ENCODE results near the gene PTMA.

Gene PTMA

DNA sequence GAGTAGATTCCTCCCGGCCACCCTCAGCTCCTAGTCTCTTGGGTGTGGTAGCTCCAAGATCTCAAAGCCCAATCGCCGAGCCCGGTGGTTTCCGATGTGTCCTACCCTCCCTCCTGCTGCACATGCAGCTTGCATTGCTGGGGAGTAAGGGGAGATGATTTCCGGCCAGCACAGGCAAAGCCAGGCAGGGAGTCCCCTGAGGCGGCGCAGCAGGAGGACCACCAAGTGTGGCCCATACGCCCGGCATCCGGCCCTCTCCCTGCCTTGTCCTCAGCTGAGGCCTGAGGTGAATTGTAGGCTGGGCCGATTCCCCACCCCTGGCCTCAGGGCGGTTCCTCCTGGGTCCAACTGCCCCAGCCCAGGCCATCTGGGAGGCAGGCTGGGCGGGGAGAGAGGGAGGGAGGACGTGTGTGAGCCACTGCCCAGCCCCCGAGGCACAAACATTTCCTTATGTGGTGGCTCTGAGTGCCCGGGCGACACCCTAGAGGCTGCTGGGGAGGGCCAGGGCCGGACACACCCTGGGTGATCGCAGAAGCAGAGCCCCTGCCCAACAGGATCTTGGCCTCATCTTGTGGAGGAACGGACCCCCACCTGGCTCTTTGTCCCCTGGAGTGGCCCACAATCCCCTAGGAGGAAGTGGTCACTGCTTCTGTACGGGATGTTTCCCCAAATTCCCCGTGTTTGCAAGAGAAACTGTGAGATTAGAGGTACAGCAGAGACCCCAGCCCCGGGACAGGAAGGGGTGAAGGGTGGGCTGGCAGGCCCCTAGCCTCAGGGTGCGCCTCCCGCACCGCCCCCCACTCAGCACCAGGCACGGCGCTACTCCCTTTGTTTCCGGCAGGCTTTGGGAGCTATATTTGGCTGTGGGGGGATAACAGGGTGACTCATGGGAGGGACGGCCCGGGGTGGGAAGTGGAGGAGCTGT is 41.9 kb upstream of the PTMA start:
- Histone ChIP-seq H3K4me1 (ENCODE audit: control insufficient read depth, insufficient read depth, low read length) (peaks cover 9% of the 10 kb centered on the region), H3K9ac (ENCODE audit: low read depth, low read length) (peak overlapping the region; percentile 80), H3K4me3 (ENCODE audit: low read depth, low read length) (peak overlapping the region; percentile 31), H3K27me3 (ENCODE audit: control insufficient read depth, insufficient read depth, low read length) (no peaks in the 10 kb centered on the region), H3K9me3 (ENCODE audit: control insufficient read depth, insufficient read depth, low read length) (no peaks in the 10 kb centered on the region), H3K36me3 (ENCODE audit: control insufficient read depth, insufficient read depth, low read length) (no peaks in the 10 kb centered on the region)

- Histone ChIP-seq H3K9me3 (ENCODE audit: control insufficient read depth, insufficient read depth, low read length) (no peaks in the 10 kb centered on the region), H3K4me1 (ENCODE audit: control insufficient read depth, insufficient read depth, low read length) (peaks cover 11% of the 10 kb centered on the region), H3K36me3 (ENCODE audit: control insufficient read depth, insufficient read depth, low read length) (no peaks in the 10 kb centered on the region), H3K4me3 (ENCODE audit: low read depth, low read length) (peak overlapping the region; percentile 31), H3K9ac (ENCODE audit: low read depth, low read length) (peak overlapping the region; percentile 80), H3K27me3 (ENCODE audit: control insufficient read depth, insufficient read depth, low read length) (no peaks in the 10 kb centered on the region)
Observed at GRCh38 chr2:231667096-231667427, 41.3 kb upstream of the PTMA start.

- Histone ChIP-seq H3K4me3 (ENCODE audit: low read depth, low read length) (no peak overlapping the region), H3K9me3 (ENCODE audit: control insufficient read depth, insufficient read depth, low read length) (no peaks in the 10 kb centered on the region), H3K27me3 (ENCODE audit: control insufficient read depth, insufficient read depth, low read length) (no peaks in the 10 kb centered on the region), H3K4me1 (ENCODE audit: control insufficient read depth, insufficient read depth, low read length) (peaks cover 14% of the 10 kb centered on the region), H3K36me3 (ENCODE audit: control insufficient read depth, insufficient read depth, low read length) (no peaks in the 10 kb centered on the region), H3K9ac (ENCODE audit: low read depth, low read length) (peak overlapping the region; percentile 8)
Observed at GRCh38 chr2:231667496-231667895, 40.8 kb upstream of the PTMA start.

DNA sequence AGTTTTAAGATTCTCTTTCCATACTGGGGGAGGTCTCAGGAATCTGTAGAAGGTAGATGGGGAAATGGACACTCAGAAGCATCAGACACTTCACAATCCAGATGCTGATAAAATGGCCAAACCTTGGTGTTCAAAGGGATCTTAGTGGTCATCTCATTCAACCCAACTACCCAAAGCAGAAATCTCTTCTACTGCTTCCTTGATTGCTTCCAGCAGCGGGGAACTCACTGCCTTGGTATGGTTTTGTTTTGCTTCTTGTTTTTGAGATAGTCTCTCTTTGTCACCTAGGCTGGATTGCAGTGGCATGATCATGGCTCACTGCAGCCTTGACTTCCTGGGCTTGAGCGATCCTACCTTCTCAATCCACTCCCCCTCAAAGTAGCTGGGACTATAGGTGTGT is 39.3 kb upstream of the PTMA start:
- no peaks in the 10 kb centered on the region for H3K9me3 ChIP-seq (ENCODE audit: control insufficient read depth, insufficient read depth, low read length)
- no peak overlapping the region for H3K9ac ChIP-seq (ENCODE audit: low read depth, low read length)
- no peaks in the 10 kb centered on the region for H3K36me3 ChIP-seq (ENCODE audit: control insufficient read depth, insufficient read depth, low read length)
- no peak overlapping the region for H3K4me3 ChIP-seq (ENCODE audit: low read depth, low read length)
- H3K27me3 ChIP-seq (ENCODE audit: control insufficient read depth, insufficient read depth, low read length) = no peaks in the 10 kb centered on the region
- H3K4me1 ChIP-seq (ENCODE audit: control insufficient read depth, insufficient read depth, low read length) = peaks cover 14% of the 10 kb centered on the region

- Histone ChIP-seq H3K4me3 (ENCODE audit: low read depth, low read length) (no peak overlapping the region), H3K9ac (ENCODE audit: low read depth, low read length) (peak overlapping the region; percentile 32), H3K36me3 (ENCODE audit: control insufficient read depth, insufficient read depth, low read length) (no peaks in the 10 kb centered on the region), H3K27me3 (ENCODE audit: control insufficient read depth, insufficient read depth, low read length) (no peaks in the 10 kb centered on the region), H3K4me1 (ENCODE audit: control insufficient read depth, insufficient read depth, low read length) (peaks cover 18% of the 10 kb centered on the region), H3K9me3 (ENCODE audit: control insufficient read depth, insufficient read depth, low read length) (no peaks in the 10 kb centered on the region)
Observed at GRCh38 chr2:231671270-231672050, 36.9 kb upstream of the PTMA start.

DNA sequence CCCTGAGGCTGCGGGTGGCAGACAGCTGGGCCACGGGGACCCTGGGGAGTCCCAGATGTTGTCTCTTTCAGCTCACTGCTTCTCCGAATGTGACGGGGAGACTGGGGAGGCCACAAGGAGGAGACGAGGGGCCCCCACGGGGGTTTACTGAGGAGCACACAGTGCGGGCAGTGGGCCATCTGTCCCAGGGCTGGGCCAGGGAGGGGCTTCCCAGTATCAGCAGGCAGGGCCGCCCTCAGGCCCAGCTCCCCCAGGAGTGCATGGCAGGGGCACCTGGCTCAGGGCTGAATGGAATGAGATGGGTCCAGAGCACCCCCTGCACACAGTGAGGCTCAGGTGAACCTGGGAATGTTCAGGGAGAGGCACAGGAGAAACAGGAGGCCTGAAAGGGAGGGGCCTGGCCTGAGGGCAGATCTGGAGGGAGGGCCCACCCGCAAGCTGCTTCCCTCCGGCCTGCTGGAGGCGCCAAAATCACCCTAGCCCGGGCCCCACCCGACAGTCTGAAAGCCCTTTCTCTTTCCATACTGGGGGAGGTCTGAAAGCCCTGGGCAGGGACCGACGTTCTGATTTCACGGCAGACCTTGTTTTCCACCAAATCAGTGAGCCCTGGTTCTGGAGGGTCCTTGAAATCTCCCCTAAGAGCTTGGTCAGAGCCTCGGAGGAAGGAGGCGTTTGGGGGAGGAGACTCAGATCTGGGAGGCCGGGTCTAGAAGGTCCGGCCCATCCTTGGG is 35.5 kb upstream of the PTMA start:
- Histone ChIP-seq H3K4me3 (ENCODE audit: low read depth, low read length) (peak overlapping the region; percentile 75), H3K36me3 (ENCODE audit: control insufficient read depth, insufficient read depth, low read length) (no peaks in the 10 kb centered on the region), H3K9me3 (ENCODE audit: control insufficient read depth, insufficient read depth, low read length) (no peaks in the 10 kb centered on the region), H3K4me1 (ENCODE audit: control insufficient read depth, insufficient read depth, low read length) (peaks cover 16% of the 10 kb centered on the region), H3K9ac (ENCODE audit: low read depth, low read length) (peak overlapping the region; percentile 87), H3K27me3 (ENCODE audit: control insufficient read depth, insufficient read depth, low read length) (no peaks in the 10 kb centered on the region)

GRCh38 chr2:231673348-231673770 is 35.0 kb upstream of the PTMA start:
- no peaks in the 10 kb centered on the region for H3K36me3 ChIP-seq (ENCODE audit: control insufficient read depth, insufficient read depth, low read length)
- H3K4me3 ChIP-seq (ENCODE audit: low read depth, low read length) = peak overlapping the region; percentile 75
- no peaks in the 10 kb centered on the region for H3K27me3 ChIP-seq (ENCODE audit: control insufficient read depth, insufficient read depth, low read length)
- peaks cover 16% of the 10 kb centered on the region for H3K4me1 ChIP-seq (ENCODE audit: control insufficient read depth, insufficient read depth, low read length)
- H3K9ac ChIP-seq (ENCODE audit: low read depth, low read length) = peak overlapping the region; percentile 87
- no peaks in the 10 kb centered on the region for H3K9me3 ChIP-seq (ENCODE audit: control insufficient read depth, insufficient read depth, low read length)

DNA sequence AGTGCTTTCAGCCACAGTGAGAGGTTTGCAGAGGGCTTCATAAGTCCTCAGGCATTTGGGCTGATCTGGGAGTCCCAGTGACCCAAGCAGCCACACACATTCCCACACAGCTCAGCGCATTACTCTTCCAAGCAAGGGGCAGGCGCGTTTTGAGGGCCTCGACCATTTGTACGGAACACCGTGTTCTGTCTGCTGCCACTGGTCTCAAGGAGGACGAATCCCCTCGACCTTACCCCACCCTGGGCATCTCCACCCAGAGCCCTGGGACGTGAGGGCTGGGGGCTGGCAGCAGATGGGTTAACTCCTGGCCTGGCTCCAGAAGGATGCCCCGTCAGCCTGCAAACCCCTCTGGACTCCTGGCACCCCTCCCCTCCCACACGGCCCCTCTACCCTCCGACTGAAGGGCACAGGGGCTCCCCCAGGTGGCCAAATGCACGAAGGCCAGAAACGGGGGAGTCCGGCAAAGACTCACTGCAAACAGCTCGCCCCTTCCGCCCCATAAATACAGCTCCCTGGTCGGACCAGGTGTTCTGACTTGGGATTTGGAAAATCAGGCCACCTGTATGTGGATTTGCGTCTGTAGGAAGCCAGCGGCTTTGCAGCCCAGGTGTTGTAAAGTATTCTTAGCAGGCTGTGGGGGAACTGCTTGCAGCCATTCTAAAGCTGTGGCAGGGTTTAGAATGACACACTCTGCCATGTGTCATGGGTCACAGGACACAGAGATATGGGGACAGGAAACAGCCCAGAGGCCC is 33.6 kb upstream of the PTMA start:
- Histone ChIP-seq H3K4me1 (ENCODE audit: control insufficient read depth, insufficient read depth, low read length) (peaks cover 16% of the 10 kb centered on the region), H3K9me3 (ENCODE audit: control insufficient read depth, insufficient read depth, low read length) (no peaks in the 10 kb centered on the region), H3K36me3 (ENCODE audit: control insufficient read depth, insufficient read depth, low read length) (no peaks in the 10 kb centered on the region), H3K4me3 (ENCODE audit: low read depth, low read length) (no peak overlapping the region), H3K27me3 (ENCODE audit: control insufficient read depth, insufficient read depth, low read length) (no peaks in the 10 kb centered on the region), H3K9ac (ENCODE audit: low read depth, low read length) (no peak overlapping the region)

- Histone ChIP-seq H3K9me3 (ENCODE audit: control insufficient read depth, insufficient read depth, low read length) (no peaks in the 10 kb centered on the region), H3K4me1 (ENCODE audit: control insufficient read depth, insufficient read depth, low read length) (peaks cover 16% of the 10 kb centered on the region), H3K9ac (ENCODE audit: low read depth, low read length) (no peak overlapping the region), H3K4me3 (ENCODE audit: low read depth, low read length) (no peak overlapping the region), H3K27me3 (ENCODE audit: control insufficient read depth, insufficient read depth, low read length) (no peaks in the 10 kb centered on the region), H3K36me3 (ENCODE audit: control insufficient read depth, insufficient read depth, low read length) (no peaks in the 10 kb centered on the region)
Observed at GRCh38 chr2:231676243-231676642, 32.1 kb upstream of the PTMA start.

GRCh38 chr2:231677632-231678104 is 30.7 kb upstream of the PTMA start:
- Histone ChIP-seq H3K4me1 (ENCODE audit: control insufficient read depth, insufficient read depth, low read length) (peaks cover 10% of the 10 kb centered on the region), H3K36me3 (ENCODE audit: control insufficient read depth, insufficient read depth, low read length) (no peaks in the 10 kb centered on the region), H3K9ac (ENCODE audit: low read depth, low read length) (no peak overlapping the region), H3K9me3 (ENCODE audit: control insufficient read depth, insufficient read depth, low read length) (no peaks in the 10 kb centered on the region), H3K4me3 (ENCODE audit: low read depth, low read length) (no peak overlapping the region), H3K27me3 (ENCODE audit: control insufficient read depth, insufficient read depth, low read length) (no peaks in the 10 kb centered on the region)

DNA sequence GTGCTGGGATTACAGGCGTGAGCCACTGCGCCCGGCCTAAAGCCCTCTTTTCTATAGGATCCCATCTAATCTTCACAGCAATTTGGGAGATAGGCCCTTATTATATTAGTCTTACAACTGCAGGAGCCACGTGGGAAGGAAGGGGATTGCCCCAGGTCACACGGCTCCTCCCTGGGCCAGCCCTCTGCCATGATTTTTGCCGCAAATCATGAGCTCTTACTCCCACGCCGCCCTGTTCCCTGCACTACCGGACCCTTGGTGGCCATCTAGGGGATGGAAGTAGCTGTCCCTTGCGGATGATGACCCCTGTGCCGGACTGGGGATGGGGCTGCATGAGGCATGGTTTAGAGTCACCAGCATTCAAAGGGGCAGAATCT is 28.4 kb upstream of the PTMA start:
- H3K4me1 ChIP-seq (ENCODE audit: control insufficient read depth, insufficient read depth, low read length) = peaks cover 6% of the 10 kb centered on the region
- no peaks in the 10 kb centered on the region for H3K9me3 ChIP-seq (ENCODE audit: control insufficient read depth, insufficient read depth, low read length)
- peak overlapping the region; percentile 80 for H3K9ac ChIP-seq (ENCODE audit: low read depth, low read length)
- H3K4me3 ChIP-seq (ENCODE audit: low read depth, low read length) = peak overlapping the region; percentile 72
- H3K36me3 ChIP-seq (ENCODE audit: control insufficient read depth, insufficient read depth, low read length) = peaks cover 2% of the 10 kb centered on the region
- no peaks in the 10 kb centered on the region for H3K27me3 ChIP-seq (ENCODE audit: control insufficient read depth, insufficient read depth, low read length)
